Measurements from ENCODE around the gene CFI. TPM values are rescaled to one million over a fixed set of nuclear protein-coding genes. Genes with fewer than 3 reads are reported as not detected.

The CFI gene
- total and polyA plus RNA-seq, 4 experiments from 2014 or later, result not detected

- H3K4me1 Mint-ChIP-seq, result peaks cover 17 to 30% (median 21%) of the 10 kb centered on the region in 4 donors
- H3K9me3 Mint-ChIP-seq, result peaks cover 0 to 2% (median 0%) of the 10 kb centered on the region in 8 donors
- H3K36me3 Mint-ChIP-seq, result peaks cover 11% of the 10 kb centered on the region in 2 donors
- peak in 1 of 5 donors; percentile 16 for DNase-seq
- no peaks in the 10 kb centered on the region for H3K9me3 ChIP-seq (ENCODE audit: control insufficient read depth in 1 of 2, low read length in 2 of 2)
- ChIA-PET POLR2A (ENCODE audit: partially characterized antibody) (interaction anchor here (0.6 to 3.7 kb wide), 12 partner anchors 21 to 1111 kb away, joined by 3 to 23 read pairs (median 4); partner anchors contain the start of genes CASP6, GAR1, MCUB and RPL34), CTCF (ENCODE audit: partially characterized antibody) (interaction anchor here (0.8 to 2.1 kb wide), 7 partner anchors 27 to 297 kb away, joined by 3 to 8 read pairs (median 4); partner anchors contain the start of genes CASP6, MCUB and SEC24B)
- no peaks in the 10 kb centered on the region for H3K27me3 ChIP-seq (ENCODE audit: insufficient read depth, low read length)
- H3K27ac ChIP-seq (ENCODE audit: low read depth, low read length), result peak overlapping the region; percentile 64
- peak overlapping the region; percentile 69 to 92 (median 78) for H3K27ac Mint-ChIP-seq
- H3K36me3 ChIP-seq (ENCODE audit: insufficient read depth, low read length), result no peaks in the 10 kb centered on the region
- H3K4me3 Mint-ChIP-seq, result peak overlapping the region; percentile 84 to 88 (median 86)
- H3K27me3 Mint-ChIP-seq, result peaks cover 0 to 1% of the 10 kb centered on the region in 2 donors
- peak overlapping the region; percentile 58 to 94 for H3K4me3 ChIP-seq (ENCODE audit: low read length in 2 of 2)
- intact Hi-C loops (cut with micrococcal nuclease), result loop anchor here (1.0 to 10.0 kb wide), 3 partner anchors 84 to 464 kb away; partner anchors contain the start of genes ELOVL6, GAR1 and SEC24B
- peaks cover 18% of the 10 kb centered on the region for H3K4me1 ChIP-seq (ENCODE audit: insufficient read depth, low read length)
Measured at GRCh38 chr4:109730619-109731545, 70.9 kb downstream of the CFI start.

- Histone ChIP-seq H3K9me3 (ENCODE audit: control insufficient read depth in 1 of 2, low read length in 2 of 2) (no peaks in the 10 kb centered on the region), H3K36me3 (ENCODE audit: insufficient read depth, low read length) (no peaks in the 10 kb centered on the region), H3K27me3 (ENCODE audit: insufficient read depth, low read length) (no peaks in the 10 kb centered on the region), H3K4me3 (ENCODE audit: low read length in 2 of 2) (peak within 1 kb of the TSS; percentile 58 to 94), H3K27ac (ENCODE audit: low read depth, low read length) (peak within 1 kb of the TSS; percentile 72), H3K4me1 (ENCODE audit: insufficient read depth, low read length) (peaks cover 18% of the 10 kb centered on the region)
- H3K27ac Mint-ChIP-seq, result peak within 1 kb of the TSS; percentile 73 to 94 (median 90)
- H3K9me3 Mint-ChIP-seq, result peaks cover 0 to 2% (median 0%) of the 10 kb centered on the region in 8 donors
- H3K4me3 Mint-ChIP-seq, result peak within 1 kb of the TSS; percentile 89 to 93 (median 91)
- peak; percentile 78 to 90 (median 87) for DNase-seq
- intact Hi-C loops (cut with micrococcal nuclease), result loop anchor here (1.0 to 10.0 kb wide), 5 partner anchors 27 to 1735 kb away; partner anchors contain the start of genes CASP6, ELOVL6, GAR1 and SEC24B
- H3K36me3 Mint-ChIP-seq, result peaks cover 13% of the 10 kb centered on the region in 2 donors
- H3K27me3 Mint-ChIP-seq, result peaks cover 0 to 1% of the 10 kb centered on the region in 2 donors
- POLR2A ChIA-PET (ENCODE audit: partially characterized antibody), result interaction anchor here (0.6 to 3.7 kb wide), 12 partner anchors 22 to 1110 kb away, joined by 3 to 23 read pairs (median 4); partner anchors contain the start of genes CASP6, GAR1, MCUB and RPL34
- CTCF ChIA-PET (ENCODE audit: partially characterized antibody), result interaction anchor here (1.1 to 2.1 kb wide), 4 partner anchors 26 to 297 kb away, joined by 3 to 8 read pairs (median 6); partner anchors contain the start of genes CASP6 and SEC24B
- peaks cover 18 to 32% (median 21%) of the 10 kb centered on the region in 4 donors for H3K4me1 Mint-ChIP-seq
Measured at GRCh38 chr4:109729718-109730618, 71.8 kb downstream of the CFI start, which contains the start of gene PLA2G12A. Gene PLA2G12A (minus strand): TSS chr4:109730070. CDS start chr4:109729809, 261 bp downstream.

GRCh38 chr4:109729117-109729717 is 72.6 kb downstream of the CFI start:
- Histone ChIP-seq H3K4me3 (ENCODE audit: low read length in 2 of 2) (peak overlapping the region; percentile 48 to 58), H3K27me3 (ENCODE audit: insufficient read depth, low read length) (no peaks in the 10 kb centered on the region), H3K9me3 (ENCODE audit: control insufficient read depth in 1 of 2, low read length in 2 of 2) (no peaks in the 10 kb centered on the region), H3K36me3 (ENCODE audit: insufficient read depth, low read length) (no peaks in the 10 kb centered on the region), H3K27ac (ENCODE audit: low read depth, low read length) (peak overlapping the region; percentile 72), H3K4me1 (ENCODE audit: insufficient read depth, low read length) (peaks cover 18% of the 10 kb centered on the region)
- Mint-ChIP-seq H3K27me3 (peaks cover 0 to under 1% of the 10 kb centered on the region in 2 donors), H3K4me1 (peaks cover 20 to 32% (median 22%) of the 10 kb centered on the region in 4 donors), H3K9me3 (peaks cover 0 to 2% (median 0%) of the 10 kb centered on the region in 8 donors), H3K4me3 (peak overlapping the region; percentile 89 to 93 (median 91)), H3K36me3 (peaks cover 13 to 17% of the 10 kb centered on the region in 2 donors), H3K27ac (peak overlapping the region; percentile 73 to 94 (median 90))
- ChIA-PET POLR2A (ENCODE audit: partially characterized antibody) (interaction anchor here (1.5 to 3.7 kb wide), 6 partner anchors 26 to 296 kb away, joined by 5 to 23 read pairs (median 10); partner anchors contain the start of genes CASP6, GAR1, MCUB and SEC24B), CTCF (ENCODE audit: partially characterized antibody) (interaction anchor here (0.8 to 1.5 kb wide), 2 partner anchors 26 to 296 kb away, joined by 5 read pairs; partner anchors contain the start of gene CASP6)
- intact Hi-C loops (cut with micrococcal nuclease), result loop anchor here (1.0 to 10.0 kb wide), 2 partner anchors 26 to 1734 kb away; partner anchors contain the start of gene CASP6
- DNase-seq, result no peak

- Mint-ChIP-seq H3K27me3 (no peaks in the 10 kb centered on the region), H3K27ac (peak overlapping the region in 1 of 7 donors; percentile 90)
- POLR2A ChIA-PET (ENCODE audit: partially characterized antibody), result interaction anchor here (1.7 to 3.7 kb wide), 2 partner anchors 25 to 37 kb away, joined by 5 to 23 read pairs; partner anchors contain the start of gene CASP6
Measured at GRCh38 chr4:109728385-109728784, 73.4 kb downstream of the CFI start.

GRCh38 chr4:109723110-109723509 is 78.7 kb downstream of the CFI start:
- Mint-ChIP-seq H3K4me3 (no peak overlapping the region), H3K4me1 (peaks cover 12 to 18% (median 14%) of the 10 kb centered on the region in 4 donors), H3K9me3 (peaks cover 0 to 2% (median 0%) of the 10 kb centered on the region in 8 donors), H3K27ac (peak overlapping the region in 1 of 7 donors; percentile 3), H3K27me3 (no peaks in the 10 kb centered on the region), H3K36me3 (peaks cover 14 to 24% of the 10 kb centered on the region in 2 donors)
- ChIA-PET POLR2A (ENCODE audit: partially characterized antibody) (no interaction called here), CTCF (ENCODE audit: partially characterized antibody) (no interaction called here)
- Histone ChIP-seq H3K27ac (ENCODE audit: low read depth, low read length) (no peak overlapping the region), H3K4me1 (ENCODE audit: insufficient read depth, low read length) (peaks cover 4% of the 10 kb centered on the region), H3K4me3 (ENCODE audit: low read length in 2 of 2) (no peak overlapping the region), H3K9me3 (ENCODE audit: control insufficient read depth in 1 of 2, low read length in 2 of 2) (no peaks in the 10 kb centered on the region), H3K36me3 (ENCODE audit: insufficient read depth, low read length) (no peaks in the 10 kb centered on the region), H3K27me3 (ENCODE audit: insufficient read depth, low read length) (no peaks in the 10 kb centered on the region)
- DNase-seq, result no peak
- intact Hi-C loops (cut with micrococcal nuclease), result loop anchor here (10.0 kb wide), 1 partner anchor 1728 kb away; no protein-coding TSS in a partner anchor

More at GRCh38 chr4:109728385-109728784, 73.4 kb downstream of the CFI start:
- Mint-ChIP-seq H3K4me3 (peak overlapping the region in 7 of 8 donors; percentile 21 to 93 (median 89)), H3K36me3 (peaks cover 16 to 17% of the 10 kb centered on the region in 2 donors), H3K4me1 (peaks cover 20 to 32% (median 23%) of the 10 kb centered on the region in 4 donors), H3K9me3 (peaks cover 0 to 2% (median 0%) of the 10 kb centered on the region in 8 donors)
- no peaks in the 10 kb centered on the region for H3K36me3 ChIP-seq (ENCODE audit: insufficient read depth, low read length)
- no peak overlapping the region for H3K27ac ChIP-seq (ENCODE audit: low read depth, low read length)
- peaks cover 18% of the 10 kb centered on the region for H3K4me1 ChIP-seq (ENCODE audit: insufficient read depth, low read length)
- intact Hi-C loops (cut with micrococcal nuclease), result loop anchor here (10.0 kb wide), 1 partner anchor 1734 kb away; no protein-coding TSS in a partner anchor
- H3K9me3 ChIP-seq (ENCODE audit: control insufficient read depth in 1 of 2, low read length in 2 of 2), result no peaks in the 10 kb centered on the region
- no peaks in the 10 kb centered on the region for H3K27me3 ChIP-seq (ENCODE audit: insufficient read depth, low read length)
- no peak for DNase-seq
- no peak overlapping the region for H3K4me3 ChIP-seq (ENCODE audit: low read length in 2 of 2)
- CTCF ChIA-PET (ENCODE audit: partially characterized antibody), result interaction anchor here (0.8 kb wide), 1 partner anchor 295 kb away, joined by 5 read pairs; no protein-coding TSS in a partner anchor

All from CD4-positive, alpha-beta memory T cell (primary cell).